Measurements from ENCODE around the gene FNIP1. TPM values are rescaled to one million over a fixed set of nuclear protein-coding genes. Genes with fewer than 3 reads are reported as not detected.

The FNIP1 gene
- polyA plus RNA-seq, 1 of the 3 experiments (the other 2 are of a cell fraction) = 2.4 TPM

GRCh38 chr5:131659841-131660240 is 137.0 kb downstream of the FNIP1 start:
- Histone ChIP-seq H3K9me2 (no peaks in the 10 kb centered on the region), H3K9me3 (peaks cover 7% of the 10 kb centered on the region; the same call in 1 of the 2 replicates), H3F3A (replicated peaks; ENCODE audit: insufficient read depth) (peaks cover 4% of the 10 kb centered on the region), H3K27ac (ENCODE audit: low read depth in 2 of 2, low read length in 1 of 2) (no peak overlapping the region), H3K9ac (no peak overlapping the region), H3K27me3 (ENCODE audit: insufficient read depth) (no peaks in the 10 kb centered on the region), H3K79me2 (ENCODE audit: insufficient read depth) (no peaks in the 10 kb centered on the region; the same call in 1 of the 2 replicates), H3K4me3 (ENCODE audit: low read depth in 2 of 2, low read length in 1 of 2) (no peak overlapping the region), H2AFZ (ENCODE audit: low read depth) (no peak overlapping the region), H3K4me1 (ENCODE audit: control insufficient read depth in 1 of 2, insufficient read depth in 2 of 2, low read depth in 1 of 2, low read length in 1 of 2) (no peaks in the 10 kb centered on the region), H3K4me2 (no peak overlapping the region), H4K20me1 (ENCODE audit: insufficient read depth) (no peaks in the 10 kb centered on the region), H3K36me3 (replicated peaks in 1 of 2; ENCODE audit: control insufficient read depth in 1 of 2, insufficient read depth in 2 of 2, low read length in 1 of 2) (peaks cover 40 to 51% of the 10 kb centered on the region in 2 experiments)
- CTCF ChIA-PET = no interaction called here
- WGBS (ENCODE audit: low lambda C conversion rate) = 94% methylated on average over 9 of the region's 9 CpGs
- no peak for DNase-seq
- POLR2A ChIA-PET = no interaction called here
- TF ChIP-seq YY1 (IDR thresholded peaks at IDR 0.05; ENCODE audit: low read depth) = no peak
- TF ChIP-seq JUND (IDR thresholded peaks at IDR 0.05) = no peak
- no peak for TF ChIP-seq ELF1 (IDR thresholded peaks at IDR 0.05)
- TF ChIP-seq TCF12 (IDR thresholded peaks at IDR 0.05) = no peak
- TF ChIP-seq SMC3 (IDR thresholded peaks at IDR 0.05; ENCODE audit: low read depth, low read length) = no peak
- no peak for TF ChIP-seq RAD21 (IDR thresholded peaks at IDR 0.05; ENCODE audit: low read length)
- TF ChIP-seq RCOR1 (IDR thresholded peaks at IDR 0.05; ENCODE audit: low read length) = no peak

GRCh38 chr5:131659290-131659689 is 137.5 kb downstream of the FNIP1 start:
- ChIA-PET POLR2A (no interaction called here), CTCF (no interaction called here)
- no peaks in the 10 kb centered on the region for H3K9me2 ChIP-seq
- no peaks in the 10 kb centered on the region; the same call in 1 of the 2 replicates for H3K79me2 ChIP-seq (ENCODE audit: insufficient read depth)
- H4K20me1 ChIP-seq (ENCODE audit: insufficient read depth) = no peaks in the 10 kb centered on the region
- TF ChIP-seq YY1 (IDR thresholded peaks at IDR 0.05; ENCODE audit: low read depth) (no peak), GATA2 (CRISPR knock-in tag; IDR thresholded peaks at IDR 0.05) (no peak), USF1 (IDR thresholded peaks at IDR 0.05; ENCODE audit: borderline replicate concordance, low read depth) (no peak), RAD21 (IDR thresholded peaks at IDR 0.05; ENCODE audit: low read length) (no peak), CHD2 (IDR thresholded peaks at IDR 0.05; ENCODE audit: low read length, partially characterized antibody) (no peak), FOXJ3 (CRISPR knock-in tag; IDR thresholded peaks at IDR 0.05) (no peak)
- TF ChIP-seq, protein P1, sequence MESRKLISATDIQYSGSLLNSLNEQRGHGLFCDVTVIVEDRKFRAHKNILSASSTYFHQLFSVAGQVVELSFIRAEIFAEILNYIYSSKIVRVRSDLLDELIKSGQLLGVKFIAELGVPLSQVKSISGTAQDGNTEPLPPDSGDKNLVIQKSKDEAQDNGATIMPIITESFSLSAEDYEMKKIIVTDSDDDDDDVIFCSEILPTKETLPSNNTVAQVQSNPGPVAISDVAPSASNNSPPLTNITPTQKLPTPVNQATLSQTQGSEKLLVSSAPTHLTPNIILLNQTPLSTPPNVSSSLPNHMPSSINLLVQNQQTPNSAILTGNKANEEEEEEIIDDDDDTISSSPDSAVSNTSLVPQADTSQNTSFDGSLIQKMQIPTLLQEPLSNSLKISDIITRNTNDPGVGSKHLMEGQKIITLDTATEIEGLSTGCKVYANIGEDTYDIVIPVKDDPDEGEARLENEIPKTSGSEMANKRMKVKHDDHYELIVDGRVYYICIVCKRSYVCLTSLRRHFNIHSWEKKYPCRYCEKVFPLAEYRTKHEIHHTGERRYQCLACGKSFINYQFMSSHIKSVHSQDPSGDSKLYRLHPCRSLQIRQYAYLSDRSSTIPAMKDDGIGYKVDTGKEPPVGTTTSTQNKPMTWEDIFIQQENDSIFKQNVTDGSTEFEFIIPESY (IDR thresholded peaks at IDR 0.05; ENCODE audit: borderline replicate concordance, low read depth) = no peak
- peaks cover 7% of the 10 kb centered on the region; the same call in 1 of the 2 replicates for H3K9me3 ChIP-seq
- H3K36me3 ChIP-seq (replicated peaks in 1 of 2; ENCODE audit: control insufficient read depth in 1 of 2, insufficient read depth in 2 of 2, low read length in 1 of 2) = peaks cover 40 to 53% of the 10 kb centered on the region in 2 experiments
- no peaks in the 10 kb centered on the region for H3K4me1 ChIP-seq (ENCODE audit: control insufficient read depth in 1 of 2, insufficient read depth in 2 of 2, low read depth in 1 of 2, low read length in 1 of 2)
- H3K27me3 ChIP-seq (ENCODE audit: insufficient read depth) = no peaks in the 10 kb centered on the region
- H3K27ac ChIP-seq (ENCODE audit: low read depth in 2 of 2, low read length in 1 of 2) = no peak overlapping the region
- DNase-seq = no peak
- 98% methylated on average over 11 of the region's 13 CpGs for WGBS (ENCODE audit: low lambda C conversion rate)
- H3F3A ChIP-seq (replicated peaks; ENCODE audit: insufficient read depth) = peaks cover 1% of the 10 kb centered on the region
- no peak overlapping the region for H2AFZ ChIP-seq (ENCODE audit: low read depth)
- no peak overlapping the region for H3K4me2 ChIP-seq
- no peak overlapping the region for H3K4me3 ChIP-seq (ENCODE audit: low read depth in 2 of 2, low read length in 1 of 2)
- no peak overlapping the region for H3K9ac ChIP-seq
